ENCODE data around the gene ZFYVE21. TPM values are rescaled to one million over a fixed set of nuclear protein-coding genes. Genes with fewer than 3 reads are reported as not detected.

Gene ZFYVE21
- total RNA-seq, 1 experiment from 2014 or later = 31.3 TPM

GRCh38 chr14:103755060-103755459 is 39.5 kb downstream of the ZFYVE21 start:
- intact Hi-C loops (cut with micrococcal nuclease) = no loop called here
- DNase-seq (ENCODE audit: low read depth, low spot score) = no peak
- ChIA-PET POLR2A (no interaction called here), CTCF (no interaction called here), RAD21 (ENCODE audit: low non-redundant PET in 1 of 2, low total read pairs in 2 of 2, uncharacterized antibody in 2 of 2, unreplicated experiment in 2 of 2) (no interaction called here)
- no peak overlapping the region for H3K27ac ChIP-seq (ENCODE audit: low read depth, low read length)
- no peaks in the 10 kb centered on the region for H3K9me3 ChIP-seq (ENCODE audit: control insufficient read depth in 1 of 2, insufficient read depth in 1 of 2, low read depth in 1 of 2, low read length in 2 of 2)
- peaks cover 2 to 4% of the 10 kb centered on the region in 2 experiments; a peak in 1 of 4 replicates for H3K36me3 ChIP-seq (ENCODE audit: control insufficient read depth in 1 of 2, insufficient read depth in 2 of 2, low read length in 2 of 2)
- no peak overlapping the region for H2AFZ ChIP-seq (ENCODE audit: low read depth, low read length, poor library complexity, severe bottlenecking)
- no peak overlapping the region for H3K4me3 ChIP-seq (replicated peaks in 1 of 2; ENCODE audit: low read depth in 1 of 2, low read length in 2 of 2)
- no peaks in the 10 kb centered on the region for H3K9me2 ChIP-seq (ENCODE audit: insufficient read depth)
- H3K9ac ChIP-seq (ENCODE audit: low read length) = no peak overlapping the region
- ATAC-seq = no peak
- H4K20me1 ChIP-seq (ENCODE audit: insufficient read depth) = no peaks in the 10 kb centered on the region
- H3K4me1 ChIP-seq (ENCODE audit: control insufficient read depth in 1 of 2, insufficient read depth in 2 of 2, low read length in 2 of 2) = no peaks in the 10 kb centered on the region
- H3K4me2 ChIP-seq (ENCODE audit: low read length) = no peak overlapping the region
- no TSS peak for BruUV-seq (replicated peaks)
- no peaks in the 10 kb centered on the region for H3K79me2 ChIP-seq (ENCODE audit: insufficient read depth, low read length)
- H3K27me3 ChIP-seq (ENCODE audit: insufficient read depth, low read length) = no peaks in the 10 kb centered on the region
- TF ChIP-seq EZH2phosphoT487 (IDR thresholded peaks at IDR 0.05; ENCODE audit: borderline replicate concordance) (no peak), ELF1 (IDR thresholded peaks at IDR 0.05; ENCODE audit: borderline replicate concordance, low read depth) (no peak), SRF (IDR thresholded peaks at IDR 0.05; ENCODE audit: low read depth) (no peak), POLR2AphosphoS5 (IDR thresholded peaks at IDR 0.05; ENCODE audit: low read depth, low read length) (no peak), MAX (IDR thresholded peaks at IDR 0.05) (no peak), EZH2 (IDR thresholded peaks at IDR 0.05) (no peak), JUND (IDR thresholded peaks at IDR 0.05) (no peak), ZNF274 (IDR thresholded peaks at IDR 0.05; ENCODE audit: low read depth, low read length) (no peak), CEBPB (IDR thresholded peaks at IDR 0.05; ENCODE audit: low read depth) (no peak), SIN3A (IDR thresholded peaks at IDR 0.05; ENCODE audit: low read depth) (no peak), POLR2A (IDR thresholded peaks at IDR 0.05; ENCODE audit: borderline replicate concordance, extremely low read depth, insufficient read depth, insufficient read length) (no peak)
- TF ChIP-seq, protein P1, sequence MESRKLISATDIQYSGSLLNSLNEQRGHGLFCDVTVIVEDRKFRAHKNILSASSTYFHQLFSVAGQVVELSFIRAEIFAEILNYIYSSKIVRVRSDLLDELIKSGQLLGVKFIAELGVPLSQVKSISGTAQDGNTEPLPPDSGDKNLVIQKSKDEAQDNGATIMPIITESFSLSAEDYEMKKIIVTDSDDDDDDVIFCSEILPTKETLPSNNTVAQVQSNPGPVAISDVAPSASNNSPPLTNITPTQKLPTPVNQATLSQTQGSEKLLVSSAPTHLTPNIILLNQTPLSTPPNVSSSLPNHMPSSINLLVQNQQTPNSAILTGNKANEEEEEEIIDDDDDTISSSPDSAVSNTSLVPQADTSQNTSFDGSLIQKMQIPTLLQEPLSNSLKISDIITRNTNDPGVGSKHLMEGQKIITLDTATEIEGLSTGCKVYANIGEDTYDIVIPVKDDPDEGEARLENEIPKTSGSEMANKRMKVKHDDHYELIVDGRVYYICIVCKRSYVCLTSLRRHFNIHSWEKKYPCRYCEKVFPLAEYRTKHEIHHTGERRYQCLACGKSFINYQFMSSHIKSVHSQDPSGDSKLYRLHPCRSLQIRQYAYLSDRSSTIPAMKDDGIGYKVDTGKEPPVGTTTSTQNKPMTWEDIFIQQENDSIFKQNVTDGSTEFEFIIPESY (IDR thresholded peaks at IDR 0.05; ENCODE audit: extremely low read depth, insufficient replicate concordance, low read length) = no peak
- TF ChIP-seq, protein P2, sequence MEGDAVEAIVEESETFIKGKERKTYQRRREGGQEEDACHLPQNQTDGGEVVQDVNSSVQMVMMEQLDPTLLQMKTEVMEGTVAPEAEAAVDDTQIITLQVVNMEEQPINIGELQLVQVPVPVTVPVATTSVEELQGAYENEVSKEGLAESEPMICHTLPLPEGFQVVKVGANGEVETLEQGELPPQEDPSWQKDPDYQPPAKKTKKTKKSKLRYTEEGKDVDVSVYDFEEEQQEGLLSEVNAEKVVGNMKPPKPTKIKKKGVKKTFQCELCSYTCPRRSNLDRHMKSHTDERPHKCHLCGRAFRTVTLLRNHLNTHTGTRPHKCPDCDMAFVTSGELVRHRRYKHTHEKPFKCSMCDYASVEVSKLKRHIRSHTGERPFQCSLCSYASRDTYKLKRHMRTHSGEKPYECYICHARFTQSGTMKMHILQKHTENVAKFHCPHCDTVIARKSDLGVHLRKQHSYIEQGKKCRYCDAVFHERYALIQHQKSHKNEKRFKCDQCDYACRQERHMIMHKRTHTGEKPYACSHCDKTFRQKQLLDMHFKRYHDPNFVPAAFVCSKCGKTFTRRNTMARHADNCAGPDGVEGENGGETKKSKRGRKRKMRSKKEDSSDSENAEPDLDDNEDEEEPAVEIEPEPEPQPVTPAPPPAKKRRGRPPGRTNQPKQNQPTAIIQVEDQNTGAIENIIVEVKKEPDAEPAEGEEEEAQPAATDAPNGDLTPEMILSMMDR (IDR thresholded peaks at IDR 0.05 in 2 of 3, conservative IDR thresholded peaks at IDR 0.05 in 1 of 3; ENCODE audit: borderline replicate concordance in 1 of 3, insufficient read depth in 1 of 3, low read depth in 2 of 3, low read length in 2 of 3) = no peak
